K562 (cell line): ENCODE measurements around the gene POU2AF1.

Source experiments
- CREM ChIP-seq: IDR thresholded peaks from 2 replicates; pipeline ENCODE4 v1.6.1; 2014; ENCODE audit warnings: antibody characterized with exemption, low read depth
- EZH2 ChIP-seq: IDR thresholded peaks from 2 replicates; pipeline ENCODE4 v1.6.1; 2012; ENCODE audit warnings: low read depth, mild to moderate bottlenecking, inconsistent platforms, low read length, borderline replicate concordance
- TFE3 ChIP-seq: fragments of 450-650 bp; formaldehyde crosslinking; IDR thresholded peaks from 2 replicates; pipeline ENCODE4 v1.4.0; 2020; ENCODE audit warnings: mild to moderate bottlenecking, mixed read lengths
- TF ChIP-seq, protein P1 (sequence below), 3 experiments: IDR thresholded peaks in 2 of 3; conservative IDR thresholded peaks in 1 of 3; 2 replicates each; pipeline ENCODE4 v1.5.1; 2011 to 2012; ENCODE audit warnings: low read length in 3 of 3, mild to moderate bottlenecking in 3 of 3, control low read depth in 2 of 3, improper control_type of control experiment in 1 of 3, inconsistent platforms in 1 of 3, low read depth in 1 of 3, mixed read lengths in 1 of 3, moderate library complexity in 1 of 3; ENCODE audit not compliant: insufficient read depth in 2 of 3
- TF ChIP-seq, protein P2 (sequence below): fragments of 450-650 bp; IDR thresholded peaks from 2 replicates; pipeline ENCODE4 v1.6.1; 2016; ENCODE audit warnings: missing biosample characterization, missing genetic modification characterization

DNA sequence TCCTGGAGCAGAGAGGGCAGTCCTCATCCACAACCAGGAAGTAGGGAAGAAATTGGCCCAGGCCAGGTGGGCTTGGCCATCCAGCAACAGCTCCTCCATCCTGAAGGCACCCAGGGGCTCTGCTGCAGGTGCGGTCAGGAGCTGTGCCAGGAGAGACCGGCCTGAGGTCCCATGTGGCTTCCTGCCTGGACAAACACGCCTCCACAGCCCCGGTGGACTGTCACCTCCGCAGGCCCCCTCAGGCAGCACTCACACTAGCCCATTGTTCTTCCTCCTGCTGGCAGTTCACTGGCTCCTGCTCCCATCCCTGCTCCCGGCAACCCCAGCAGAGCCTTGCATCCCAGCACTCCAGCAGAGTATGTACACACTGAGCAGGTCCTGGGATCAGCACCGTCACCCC is 16.0 kb upstream of the POU2AF1 start:
- TF ChIP-seq, protein P1, sequence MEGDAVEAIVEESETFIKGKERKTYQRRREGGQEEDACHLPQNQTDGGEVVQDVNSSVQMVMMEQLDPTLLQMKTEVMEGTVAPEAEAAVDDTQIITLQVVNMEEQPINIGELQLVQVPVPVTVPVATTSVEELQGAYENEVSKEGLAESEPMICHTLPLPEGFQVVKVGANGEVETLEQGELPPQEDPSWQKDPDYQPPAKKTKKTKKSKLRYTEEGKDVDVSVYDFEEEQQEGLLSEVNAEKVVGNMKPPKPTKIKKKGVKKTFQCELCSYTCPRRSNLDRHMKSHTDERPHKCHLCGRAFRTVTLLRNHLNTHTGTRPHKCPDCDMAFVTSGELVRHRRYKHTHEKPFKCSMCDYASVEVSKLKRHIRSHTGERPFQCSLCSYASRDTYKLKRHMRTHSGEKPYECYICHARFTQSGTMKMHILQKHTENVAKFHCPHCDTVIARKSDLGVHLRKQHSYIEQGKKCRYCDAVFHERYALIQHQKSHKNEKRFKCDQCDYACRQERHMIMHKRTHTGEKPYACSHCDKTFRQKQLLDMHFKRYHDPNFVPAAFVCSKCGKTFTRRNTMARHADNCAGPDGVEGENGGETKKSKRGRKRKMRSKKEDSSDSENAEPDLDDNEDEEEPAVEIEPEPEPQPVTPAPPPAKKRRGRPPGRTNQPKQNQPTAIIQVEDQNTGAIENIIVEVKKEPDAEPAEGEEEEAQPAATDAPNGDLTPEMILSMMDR (IDR thresholded peaks at IDR 0.05 in 2 of 3, conservative IDR thresholded peaks at IDR 0.05 in 1 of 3; ENCODE audit: insufficient read depth in 2 of 3, low read depth in 1 of 3, low read length in 3 of 3): no peak
- TF ChIP-seq CREM: no peak
- TF ChIP-seq, protein P2, sequence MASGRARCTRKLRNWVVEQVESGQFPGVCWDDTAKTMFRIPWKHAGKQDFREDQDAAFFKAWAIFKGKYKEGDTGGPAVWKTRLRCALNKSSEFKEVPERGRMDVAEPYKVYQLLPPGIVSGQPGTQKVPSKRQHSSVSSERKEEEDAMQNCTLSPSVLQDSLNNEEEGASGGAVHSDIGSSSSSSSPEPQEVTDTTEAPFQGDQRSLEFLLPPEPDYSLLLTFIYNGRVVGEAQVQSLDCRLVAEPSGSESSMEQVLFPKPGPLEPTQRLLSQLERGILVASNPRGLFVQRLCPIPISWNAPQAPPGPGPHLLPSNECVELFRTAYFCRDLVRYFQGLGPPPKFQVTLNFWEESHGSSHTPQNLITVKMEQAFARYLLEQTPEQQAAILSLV (tag): no peak
- no peak for TF ChIP-seq TFE3 (CRISPR knock-in tag)
- no peak for TF ChIP-seq EZH2
